HG03097 (cell line): Measurements from ENCODE around the gene GFRA1.

Source experiments
- ATAC-seq: cut with Tn5 transposase; IDR thresholded peaks from one replicate; pipeline ENCODE4 v1.9.1; 2021; ENCODE audit not compliant: unreplicated experiment, low FRiP score

The GFRA1 gene

DNA sequence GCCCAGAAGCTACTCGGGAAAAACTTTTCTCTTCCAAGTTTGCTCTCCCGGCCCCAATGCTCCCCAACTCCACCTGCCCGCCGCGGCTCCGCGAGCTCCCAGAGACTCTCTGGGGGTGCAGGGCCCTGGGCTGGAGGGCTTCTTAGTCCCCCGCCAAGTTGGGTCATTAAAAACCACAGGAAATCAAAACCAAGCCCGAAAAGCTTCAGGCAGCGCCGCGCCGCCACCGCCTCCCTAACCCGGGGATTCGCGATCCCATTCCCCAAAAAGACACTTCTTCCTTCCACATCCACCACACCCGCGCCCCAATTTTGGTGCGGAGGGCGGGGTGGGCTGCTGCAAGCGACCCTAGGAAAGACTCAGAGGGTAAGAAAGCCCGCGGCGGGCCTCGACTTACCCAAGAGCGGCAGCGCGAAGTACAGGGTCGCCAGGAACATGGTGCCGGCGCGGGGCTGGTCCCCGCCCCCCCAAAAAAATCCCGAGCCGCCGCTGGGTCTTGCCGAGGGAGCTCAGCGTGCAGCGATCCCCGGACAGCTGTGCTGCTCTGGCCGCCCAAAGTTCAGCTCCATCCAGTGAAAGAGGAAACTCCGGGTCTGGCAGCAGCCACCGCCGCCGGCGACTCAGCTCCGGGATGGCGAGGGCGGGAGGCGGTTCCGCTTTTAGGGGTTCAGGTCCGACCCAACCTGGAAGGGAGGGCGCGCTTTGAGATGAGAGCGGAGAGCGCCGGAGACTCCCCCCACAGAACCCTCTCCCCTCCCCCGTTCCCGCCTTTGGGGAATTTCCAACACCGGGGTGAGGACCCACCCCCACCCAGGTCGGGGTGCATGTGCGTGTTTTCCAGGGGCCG is 1.2 kb downstream of the GFRA1 start:
- ATAC-seq: no peak

DNA sequence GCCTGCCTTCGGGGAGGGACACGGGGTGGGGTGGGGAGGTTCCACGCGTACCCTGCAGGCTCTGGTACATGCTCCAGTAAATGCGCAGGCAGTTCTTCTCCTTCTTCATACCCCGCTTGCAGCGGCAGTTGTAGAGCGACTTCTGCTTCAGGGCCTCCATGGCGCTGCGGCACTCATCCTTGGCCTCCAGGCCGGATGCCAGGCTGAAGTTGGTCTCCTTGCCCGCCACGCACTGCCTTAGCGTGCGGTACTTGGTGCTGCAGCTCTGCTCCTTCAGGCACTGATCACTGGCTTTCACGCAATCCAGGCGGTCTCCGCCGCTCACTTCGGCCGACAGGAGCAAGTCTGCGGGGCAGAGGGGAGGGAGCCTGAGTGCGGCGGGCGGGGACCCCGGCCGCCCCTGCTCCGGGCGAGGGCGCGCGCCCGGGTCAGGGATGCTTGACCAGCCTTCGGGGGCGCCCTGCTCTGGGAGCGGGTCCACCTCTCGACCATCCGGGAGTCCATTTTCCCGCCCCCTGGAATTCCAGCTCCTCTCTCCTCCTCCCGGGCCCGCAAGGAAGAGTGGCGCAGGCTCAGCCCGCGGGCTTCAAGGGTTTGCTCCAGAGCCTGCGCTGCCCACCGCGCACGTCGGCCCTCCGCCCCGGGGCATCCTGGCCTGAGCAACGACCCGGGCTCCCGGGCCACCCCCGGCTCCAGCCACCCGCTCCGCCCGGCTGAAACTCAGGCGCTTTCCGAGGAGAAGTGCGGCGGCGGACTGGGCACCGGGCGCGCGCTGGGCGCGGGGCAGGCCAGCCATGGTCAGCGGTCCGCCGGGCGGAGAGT is 2.0 kb downstream of the GFRA1 start:
- ATAC-seq: no peak

GRCh38 chr10:116270126-116270770 is 2.8 kb downstream of the GFRA1 start:
- ATAC-seq: no peak

DNA sequence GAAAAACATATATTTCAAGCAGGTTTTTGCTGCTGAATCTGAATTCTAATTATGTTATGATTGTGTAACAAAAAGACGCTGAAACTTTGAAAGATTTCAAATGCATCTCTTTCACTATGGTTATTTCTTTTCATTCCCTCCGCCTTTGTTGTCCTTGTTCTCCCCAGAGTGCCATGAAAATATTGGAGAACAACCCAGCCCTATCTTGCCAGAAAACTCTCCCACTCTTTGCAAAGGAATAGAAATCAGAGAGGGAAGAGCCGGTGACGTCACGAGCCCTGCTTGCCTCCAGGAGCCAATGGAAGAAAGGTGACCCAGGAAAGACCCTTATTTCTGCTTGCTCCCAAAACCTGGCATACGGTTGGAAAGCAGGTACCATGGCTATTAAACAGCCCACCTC is 3.4 kb downstream of the GFRA1 start:
- no peak for ATAC-seq

DNA sequence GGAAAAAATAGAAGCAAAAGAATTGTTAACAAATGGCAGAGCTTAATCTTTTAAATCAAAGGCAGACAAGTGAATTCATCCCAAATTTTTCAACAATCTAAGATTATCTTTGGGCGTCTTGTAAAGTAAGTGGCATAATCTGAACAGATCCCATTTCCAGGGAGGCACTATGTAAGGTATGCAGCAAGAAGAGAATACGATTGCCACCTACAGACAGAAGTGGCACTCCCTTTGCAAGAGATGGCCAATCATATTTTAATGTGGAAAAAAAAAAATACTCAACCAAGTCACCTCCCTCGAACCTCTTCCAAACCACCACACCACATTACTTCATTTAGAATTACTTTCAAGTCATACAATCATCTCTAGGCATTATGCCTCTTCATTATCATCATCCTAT is 4.0 kb downstream of the GFRA1 start:
- ATAC-seq: no peak

DNA sequence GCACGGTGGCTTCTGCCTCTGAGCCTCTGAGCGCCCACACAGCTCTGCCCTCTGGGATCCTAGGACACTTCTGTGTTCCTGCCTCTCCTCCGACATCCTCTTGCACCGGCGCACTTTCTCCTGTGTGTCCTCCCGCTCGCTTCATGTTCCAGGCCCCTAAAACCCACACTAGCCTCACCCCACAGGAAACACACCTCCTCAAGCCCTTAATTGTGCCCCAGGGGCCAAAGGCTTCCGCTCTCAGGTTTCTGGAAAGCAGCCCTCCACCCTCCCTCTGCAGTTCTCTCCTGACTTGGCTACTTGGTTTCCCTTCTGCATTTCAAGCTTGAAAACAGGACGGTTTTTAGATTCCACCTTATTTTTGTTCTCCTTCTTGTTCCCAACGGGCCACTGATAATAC is 7.3 kb downstream of the GFRA1 start:
- no peak for ATAC-seq

DNA sequence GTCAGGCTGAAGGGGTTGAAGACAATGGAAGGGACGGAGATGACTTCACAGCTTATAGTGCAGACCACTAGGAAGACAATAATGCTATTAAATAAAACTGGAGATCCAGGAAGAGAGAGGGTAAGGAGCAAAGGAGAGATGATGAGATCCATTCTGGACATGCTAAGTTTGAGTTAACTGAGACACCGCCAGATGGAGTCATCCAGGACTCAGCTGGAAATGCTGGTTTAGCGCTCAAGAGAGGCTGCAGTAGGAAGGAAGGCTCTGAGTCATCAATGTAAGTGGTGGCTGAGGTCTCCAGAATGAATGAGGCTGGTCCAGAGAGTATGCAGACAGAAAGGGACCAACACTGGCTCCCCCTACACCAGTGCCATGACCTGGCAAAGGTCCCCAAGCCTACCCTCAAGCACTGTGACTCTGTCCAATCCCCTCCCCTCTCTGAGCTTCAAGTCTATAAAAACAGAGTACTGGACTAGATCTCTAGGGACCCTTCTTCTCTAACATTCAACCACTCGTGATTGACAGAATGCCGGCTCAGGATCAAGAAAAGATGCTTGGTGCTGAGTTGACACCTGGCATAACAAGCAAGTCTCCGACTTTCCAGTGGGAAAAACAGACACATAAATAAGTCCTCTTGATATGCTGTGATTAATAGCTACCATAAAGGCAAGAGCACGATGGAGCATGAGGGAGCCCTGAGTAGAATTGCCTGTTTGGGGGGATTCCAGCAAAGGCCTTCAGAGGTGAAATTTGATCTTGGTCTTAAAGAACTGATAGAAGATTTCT is 8.9 kb downstream of the GFRA1 start:
- no peak for ATAC-seq

DNA sequence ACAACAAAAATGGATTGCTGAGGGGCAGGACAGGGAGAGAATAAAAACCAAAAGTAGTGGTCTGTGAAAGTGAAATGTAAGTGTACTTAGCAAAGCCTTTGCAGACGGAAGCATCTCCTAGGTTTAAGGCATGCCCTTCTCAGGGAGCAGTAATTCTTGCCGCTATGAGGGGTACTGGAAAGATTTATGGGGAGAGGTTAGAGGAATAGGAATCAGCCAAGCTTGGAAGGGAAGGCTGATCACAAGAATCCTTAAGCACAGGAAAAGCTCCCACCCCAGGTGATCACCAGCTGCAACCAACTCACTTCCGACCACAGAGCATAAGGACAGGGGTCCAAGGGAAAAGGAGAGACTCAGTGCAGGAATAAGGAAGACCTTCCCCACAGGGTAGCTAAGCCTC is 10.3 kb downstream of the GFRA1 start:
- no peak for ATAC-seq

DNA sequence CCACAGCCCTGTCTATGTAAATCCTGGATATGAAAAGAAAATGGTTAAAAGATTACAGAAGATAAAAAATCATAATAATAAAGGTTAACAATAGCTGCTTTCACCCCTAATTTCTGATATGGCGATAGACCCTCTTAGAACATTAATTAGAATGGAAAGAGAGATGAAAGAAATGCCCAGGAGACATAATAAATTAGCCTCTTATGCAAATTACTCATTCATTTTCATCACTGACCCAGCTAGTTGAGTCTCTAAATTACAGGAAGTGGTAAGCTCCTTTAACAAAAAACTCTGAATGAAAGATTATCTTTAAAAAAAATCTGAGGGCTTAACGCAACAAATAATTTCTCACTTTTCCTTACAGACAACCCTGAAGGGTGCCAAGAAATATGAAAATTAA is 12.4 kb downstream of the GFRA1 start:
- no peak for ATAC-seq

GRCh38 chr10:116259638-116260037 is 13.4 kb downstream of the GFRA1 start:
- ATAC-seq: no peak

GRCh38 chr10:116257785-116258184 is 15.2 kb downstream of the GFRA1 start:
- ATAC-seq: no peak

- no peak for ATAC-seq
Measured at GRCh38 chr10:116256752-116257259, 16.2 kb downstream of the GFRA1 start.

DNA sequence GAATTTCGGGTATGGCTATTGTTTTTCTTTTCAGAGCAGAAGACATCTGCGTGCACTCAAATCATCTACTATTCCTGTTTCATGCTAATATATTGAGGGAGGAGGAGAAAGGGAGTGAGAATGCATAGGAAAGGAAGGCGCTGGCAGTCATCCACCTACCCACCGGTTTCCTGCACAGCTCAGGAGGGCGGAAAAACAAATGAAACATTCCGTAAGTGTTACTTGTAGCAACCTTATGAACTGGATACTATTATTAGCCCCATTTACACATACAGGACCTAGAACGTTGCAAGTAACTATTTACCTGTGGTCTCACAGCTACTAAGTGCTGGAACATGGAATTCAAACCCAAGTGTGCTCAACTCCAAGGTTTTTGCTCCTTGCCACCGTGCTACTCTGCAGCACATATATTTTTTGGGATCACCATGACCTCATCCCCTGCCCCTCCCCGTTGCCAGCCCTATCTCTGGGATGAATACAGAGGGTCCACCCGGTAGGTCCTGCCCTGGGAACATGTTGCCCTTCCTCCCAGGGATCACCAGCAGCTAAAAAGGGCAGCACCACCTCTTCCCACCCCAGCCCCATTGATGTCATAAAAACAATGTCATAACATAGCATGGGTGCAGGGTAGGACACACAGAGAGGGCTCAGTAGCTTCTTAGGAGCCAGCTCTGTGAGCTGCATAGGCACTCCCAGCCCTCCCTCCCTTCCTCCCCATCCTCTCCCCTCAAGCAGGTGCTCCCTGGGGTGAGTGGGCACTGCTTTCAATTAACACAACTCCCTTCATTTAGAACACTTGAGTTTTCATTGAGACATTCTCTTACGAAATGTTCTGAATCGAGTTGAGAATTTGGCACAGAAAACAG is 16.9 kb downstream of the GFRA1 start:
- no peak for ATAC-seq

- ATAC-seq: no peak
Measured at GRCh38 chr10:116254422-116255155, 18.4 kb downstream of the GFRA1 start.

DNA sequence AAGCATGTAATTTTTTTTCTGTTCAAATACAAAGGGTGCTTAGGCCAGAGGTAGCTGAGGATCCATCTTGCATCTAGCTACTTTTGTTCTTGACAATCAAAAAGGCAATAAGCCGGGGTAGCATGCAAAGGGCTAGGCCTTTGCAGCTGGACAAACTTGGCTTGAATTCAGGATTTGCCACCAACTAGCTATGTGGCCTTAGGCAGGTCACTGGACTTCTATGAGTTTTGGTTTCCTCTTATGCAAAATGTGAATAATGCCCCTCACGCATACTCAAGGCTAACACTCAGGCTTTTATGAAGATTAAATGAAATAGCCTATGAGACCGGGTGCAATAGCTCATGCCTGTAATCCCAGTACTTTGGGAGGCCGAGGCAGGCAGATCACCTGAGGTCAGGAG is 19.3 kb downstream of the GFRA1 start:
- ATAC-seq: no peak

DNA sequence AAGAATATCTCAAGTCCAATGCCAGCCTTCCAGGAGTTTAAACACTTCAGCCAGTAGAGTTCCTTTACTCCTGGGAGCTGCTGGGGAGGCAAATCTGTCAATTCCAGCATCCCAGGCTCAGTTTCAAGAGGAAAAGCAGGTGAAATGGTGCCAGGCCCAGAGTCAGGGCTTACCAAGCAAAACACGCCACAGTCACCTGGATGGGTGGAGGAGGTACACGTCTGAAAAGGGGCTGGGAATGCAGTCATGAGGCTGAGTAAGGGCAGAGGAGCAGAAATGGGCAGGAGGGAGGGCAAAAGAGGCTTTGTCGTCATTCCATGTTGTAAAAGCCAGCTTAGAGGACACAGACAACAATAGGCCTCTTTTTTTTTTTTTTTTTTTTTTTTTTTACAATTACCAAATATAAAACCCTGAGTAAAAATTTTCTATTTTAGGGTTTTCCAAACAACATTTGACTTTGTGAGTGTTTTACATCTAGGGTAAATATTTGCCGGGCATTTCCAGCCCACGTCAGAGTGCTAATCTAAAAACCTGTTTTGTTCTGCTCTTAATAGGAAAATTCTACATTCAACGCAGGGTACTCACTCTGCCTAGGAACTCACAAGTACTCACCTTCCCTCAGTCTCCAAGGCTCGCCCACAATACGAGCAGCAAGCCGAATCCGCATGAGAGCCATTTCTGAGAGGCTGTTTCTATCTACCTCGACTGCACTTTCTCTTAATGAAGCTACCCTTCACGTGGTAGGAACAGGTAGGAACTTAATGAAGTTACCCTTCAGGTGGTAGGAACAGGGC is 21.2 kb downstream of the GFRA1 start:
- ATAC-seq: no peak

DNA sequence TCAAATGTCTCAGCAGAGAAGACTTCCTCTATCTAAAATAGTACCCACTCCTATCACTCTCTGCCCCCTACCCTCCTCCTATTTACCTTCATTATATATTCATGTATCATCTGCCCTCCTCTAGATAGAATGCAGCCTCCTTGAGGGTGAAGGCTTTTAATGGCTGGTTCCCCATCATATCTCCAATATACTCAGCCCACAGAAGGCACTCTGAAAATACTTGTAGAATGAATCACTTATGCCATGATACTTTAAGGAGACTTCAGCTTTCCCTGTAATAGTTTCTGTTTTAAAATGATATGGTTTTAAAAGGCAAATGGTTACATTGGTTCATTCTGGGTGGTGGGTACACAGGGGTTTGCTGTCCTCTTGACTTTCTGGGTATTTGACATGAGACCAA is 25.3 kb downstream of the GFRA1 start:
- ATAC-seq: no peak

DNA sequence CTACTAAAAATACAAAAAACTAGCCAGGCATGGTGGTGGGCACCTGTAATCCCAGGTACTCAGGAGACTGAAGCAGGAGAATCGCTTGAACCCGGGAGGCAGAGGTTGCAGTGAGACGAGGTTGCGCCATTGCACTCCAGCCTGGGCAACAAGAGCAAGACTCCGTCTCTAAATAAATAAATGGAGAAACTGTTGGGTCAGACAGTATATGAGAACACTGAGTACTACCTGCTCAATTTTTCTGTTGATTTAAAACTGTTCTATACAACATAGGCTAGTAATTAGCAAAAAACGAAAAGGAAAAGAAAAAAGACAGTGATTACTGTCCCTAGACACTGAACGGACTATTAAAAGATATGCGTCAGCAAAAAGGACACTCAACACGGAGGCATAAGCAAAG is 26.7 kb downstream of the GFRA1 start:
- ATAC-seq: no peak
